HG03521 (cell line): Measurements from ENCODE around the gene VGLL4.
"Not testable (repeated sequence)": the region's sequence is repeated elsewhere in the genome, so short reads cannot be mapped to it uniquely, and the experiment has no call there.

Experiments
- ATAC-seq: cut with Tn5 transposase; IDR thresholded peaks from one replicate; pipeline ENCODE4 v1.9.1; 2021; ENCODE audit warnings: mild to moderate bottlenecking, moderate library complexity; ENCODE audit not compliant: unreplicated experiment

The VGLL4 gene

DNA sequence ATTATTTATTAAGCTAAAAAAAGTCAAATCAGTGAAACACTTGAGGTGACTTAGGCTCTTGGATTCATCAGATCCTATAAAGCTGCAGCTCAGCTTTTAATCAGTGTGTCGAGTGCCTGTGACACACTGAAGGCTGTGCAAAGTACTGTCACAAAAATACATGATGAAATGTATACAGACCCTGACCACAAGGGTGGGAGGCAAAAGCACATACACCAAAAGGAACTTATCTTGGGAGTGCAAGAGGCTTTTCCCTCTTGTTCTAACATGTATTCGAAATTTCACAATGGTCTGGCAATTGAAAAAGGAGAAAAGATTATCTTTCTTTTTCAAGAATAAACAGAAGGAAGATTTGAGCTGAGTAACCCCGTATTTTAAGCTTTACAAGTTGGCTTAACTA lies 35.9 kb downstream of the VGLL4 start:
- ATAC-seq: no peak

DNA sequence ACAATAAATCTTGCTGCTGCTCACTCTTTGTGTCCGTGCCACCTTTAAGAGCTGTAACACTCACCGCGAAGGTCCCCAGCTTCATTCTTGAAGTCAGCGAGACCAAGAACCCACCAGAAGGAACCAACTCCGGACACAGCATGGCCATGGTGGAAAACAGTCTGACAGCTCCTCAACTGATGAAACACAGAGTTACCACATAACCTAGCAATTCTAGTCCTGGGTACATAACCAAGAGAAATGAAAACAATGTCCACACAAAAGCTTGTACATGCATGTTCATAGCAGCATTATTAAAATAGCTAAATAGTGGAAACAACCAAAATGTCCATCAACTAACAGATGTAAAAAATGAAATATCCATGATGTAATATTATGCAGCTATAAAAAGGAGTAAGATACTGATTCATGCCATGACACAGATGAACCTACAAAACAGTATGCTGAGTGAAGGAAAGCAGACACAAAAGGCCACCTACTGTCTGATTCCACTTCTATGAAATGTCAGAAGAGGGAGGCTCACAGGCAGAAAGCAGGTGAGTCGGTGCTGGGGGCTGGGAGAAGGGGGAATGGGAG lies 36.8 kb downstream of the VGLL4 start:
- ATAC-seq: no peak

DNA sequence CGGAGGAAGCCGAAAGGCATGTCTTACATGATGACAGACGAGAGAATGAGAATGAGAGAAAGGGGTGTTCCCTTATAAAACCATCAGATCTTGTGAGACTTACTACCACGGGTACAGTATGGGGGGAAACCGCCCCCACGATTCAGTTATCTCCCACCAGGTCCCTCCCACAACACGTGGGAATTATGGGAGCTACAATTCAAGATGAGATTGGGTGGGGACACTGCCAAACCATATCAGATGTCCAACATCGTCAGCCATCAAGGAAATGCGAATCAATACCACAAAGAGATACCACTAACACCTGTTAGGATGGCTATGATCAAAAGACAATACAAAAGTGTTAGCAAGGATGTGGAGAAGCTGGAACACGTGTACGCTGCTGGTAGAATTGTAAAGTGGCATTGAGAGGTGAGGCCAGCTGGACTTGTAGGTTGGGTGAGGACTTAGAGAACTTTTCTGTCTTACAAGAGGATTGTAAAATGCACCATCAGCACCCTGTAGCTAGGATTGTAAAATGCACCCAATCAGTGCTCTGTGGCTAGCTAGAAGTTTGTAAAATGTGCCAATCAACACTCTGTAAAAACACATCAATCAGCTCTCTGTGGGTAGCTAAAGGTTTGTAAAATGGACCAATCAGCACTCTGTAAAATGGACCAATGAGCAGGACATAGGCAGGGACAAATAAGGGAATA lies 37.5 kb downstream of the VGLL4 start:
- no peak for ATAC-seq

DNA sequence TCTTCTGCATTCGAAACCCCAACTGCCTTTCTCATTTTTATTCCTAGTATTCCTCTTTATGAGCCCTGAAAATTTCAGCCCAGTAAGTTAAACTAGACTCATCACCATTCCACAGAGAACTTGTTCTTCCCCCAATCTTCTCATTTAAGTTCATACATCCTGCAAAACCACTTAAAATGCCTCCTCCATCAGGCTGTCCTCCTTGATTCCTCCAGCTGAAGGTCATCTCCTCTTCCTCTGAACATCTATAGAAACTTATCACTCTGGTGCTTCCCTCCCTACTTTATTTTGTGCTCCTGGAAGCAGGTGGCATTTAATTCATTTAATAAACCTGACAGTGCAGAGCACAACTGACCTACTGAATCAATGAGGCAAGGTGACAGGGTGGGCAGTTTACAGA lies 38.3 kb downstream of the VGLL4 start:
- no peak for ATAC-seq

DNA sequence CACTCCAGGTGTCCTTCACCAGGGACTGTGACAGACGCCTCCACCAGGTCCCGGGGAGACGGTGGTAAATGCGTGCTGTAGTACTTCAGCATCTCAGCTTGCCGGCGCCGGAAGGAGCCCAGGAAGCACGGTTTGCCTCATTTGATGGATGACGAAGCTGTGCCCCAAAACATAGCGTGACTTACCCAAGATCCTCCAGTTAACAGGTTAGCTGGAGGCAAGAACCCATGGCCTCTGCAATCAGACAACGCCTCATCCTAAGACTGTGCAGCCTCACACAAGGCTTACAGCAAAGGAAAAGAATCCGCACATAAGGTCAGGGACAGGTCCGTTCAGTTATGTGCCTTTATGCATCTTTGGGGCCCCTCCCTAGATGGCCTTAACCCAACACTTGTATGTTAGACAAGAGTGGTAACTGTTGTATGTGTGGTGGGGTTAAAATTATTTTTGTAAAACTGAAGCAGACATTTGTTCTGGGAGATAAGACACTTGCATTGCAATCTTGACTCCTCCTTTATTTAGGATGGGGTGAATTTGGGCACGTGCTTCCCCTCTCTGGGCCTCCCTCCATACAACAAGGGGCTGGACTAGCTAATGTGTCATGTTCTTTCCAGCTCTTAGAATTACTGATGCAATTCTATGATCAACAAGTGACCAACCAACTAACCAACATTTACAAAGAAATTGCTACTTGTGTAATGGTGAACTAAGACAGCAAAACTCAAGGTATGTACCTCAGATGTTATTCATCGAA lies 39.4 kb downstream of the VGLL4 start:
- no peak for ATAC-seq

DNA sequence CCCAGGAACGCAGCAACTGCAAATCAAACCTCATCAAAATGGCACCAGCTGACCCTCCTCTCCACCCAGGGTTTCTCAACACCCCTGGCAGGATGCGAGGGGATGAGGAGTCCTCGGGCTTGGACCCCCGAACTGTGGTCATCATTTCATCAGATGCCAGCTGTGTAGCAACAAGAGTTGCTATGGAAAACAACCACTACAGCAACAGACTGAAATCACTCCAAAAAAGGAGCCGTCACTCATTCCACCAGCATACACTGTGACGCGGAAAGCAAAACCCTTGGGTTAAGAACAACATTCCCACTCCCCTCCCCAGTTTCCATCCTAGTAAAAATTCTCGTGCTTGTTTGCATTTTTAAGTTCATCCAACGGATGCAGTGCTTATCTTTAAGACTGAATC lies 40.1 kb downstream of the VGLL4 start:
- ATAC-seq: no peak

DNA sequence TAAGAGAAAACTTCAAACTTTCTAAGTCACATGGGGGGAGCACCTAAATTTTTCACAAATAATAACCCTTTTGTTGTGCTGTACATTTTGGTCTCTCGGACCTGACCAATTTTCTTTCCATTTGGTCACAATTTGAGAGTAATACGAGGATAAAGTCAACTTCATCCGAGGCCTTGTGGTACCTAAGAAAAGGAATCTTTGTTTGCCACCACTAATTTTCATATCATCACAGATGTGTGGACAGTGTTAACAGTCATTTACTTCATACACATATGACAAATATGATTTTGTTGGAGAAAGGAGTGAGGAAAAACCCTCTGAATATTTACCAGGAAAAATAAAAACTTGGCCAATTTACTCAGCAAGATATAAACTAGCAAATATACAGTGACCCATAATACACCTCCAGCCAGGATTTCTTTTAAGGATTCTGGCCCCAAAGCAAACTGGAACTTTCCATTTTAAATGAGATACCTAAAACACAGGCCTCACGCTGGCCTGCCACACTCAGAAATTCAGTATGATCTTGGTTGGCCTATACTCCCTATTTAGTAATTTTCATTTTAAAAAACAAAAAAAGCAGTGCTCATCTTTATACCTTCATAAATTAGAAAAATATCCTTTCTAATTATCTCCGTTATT lies 40.7 kb downstream of the VGLL4 start:
- no peak for ATAC-seq

DNA sequence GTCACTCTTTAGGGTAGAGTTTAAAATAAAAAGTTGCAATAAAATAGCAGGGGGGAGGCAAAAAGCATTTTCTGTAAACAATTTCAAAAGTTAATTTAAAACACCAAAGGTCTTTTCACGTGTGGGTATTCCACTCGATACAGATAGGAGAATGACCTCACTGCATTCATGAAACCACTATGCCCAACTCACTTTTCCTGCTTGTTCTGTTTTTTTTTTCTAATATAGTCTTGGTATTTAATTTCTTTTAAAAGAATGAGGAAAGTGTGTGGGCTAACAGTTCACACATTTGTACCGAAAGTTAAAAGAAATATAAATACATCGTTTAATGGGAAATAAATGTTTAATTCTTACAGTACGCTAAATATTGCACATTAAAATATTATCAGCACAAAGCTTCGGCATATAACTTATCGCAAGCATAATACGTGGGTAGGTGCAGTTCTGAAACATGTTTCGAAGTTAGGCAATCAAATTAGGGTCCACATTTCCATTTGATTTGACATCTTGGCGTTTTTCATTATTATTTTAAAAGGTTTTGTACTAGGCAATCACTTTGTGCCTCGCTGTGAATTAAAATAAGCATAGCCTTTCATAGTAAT lies 41.4 kb downstream of the VGLL4 start:
- no peak for ATAC-seq

DNA sequence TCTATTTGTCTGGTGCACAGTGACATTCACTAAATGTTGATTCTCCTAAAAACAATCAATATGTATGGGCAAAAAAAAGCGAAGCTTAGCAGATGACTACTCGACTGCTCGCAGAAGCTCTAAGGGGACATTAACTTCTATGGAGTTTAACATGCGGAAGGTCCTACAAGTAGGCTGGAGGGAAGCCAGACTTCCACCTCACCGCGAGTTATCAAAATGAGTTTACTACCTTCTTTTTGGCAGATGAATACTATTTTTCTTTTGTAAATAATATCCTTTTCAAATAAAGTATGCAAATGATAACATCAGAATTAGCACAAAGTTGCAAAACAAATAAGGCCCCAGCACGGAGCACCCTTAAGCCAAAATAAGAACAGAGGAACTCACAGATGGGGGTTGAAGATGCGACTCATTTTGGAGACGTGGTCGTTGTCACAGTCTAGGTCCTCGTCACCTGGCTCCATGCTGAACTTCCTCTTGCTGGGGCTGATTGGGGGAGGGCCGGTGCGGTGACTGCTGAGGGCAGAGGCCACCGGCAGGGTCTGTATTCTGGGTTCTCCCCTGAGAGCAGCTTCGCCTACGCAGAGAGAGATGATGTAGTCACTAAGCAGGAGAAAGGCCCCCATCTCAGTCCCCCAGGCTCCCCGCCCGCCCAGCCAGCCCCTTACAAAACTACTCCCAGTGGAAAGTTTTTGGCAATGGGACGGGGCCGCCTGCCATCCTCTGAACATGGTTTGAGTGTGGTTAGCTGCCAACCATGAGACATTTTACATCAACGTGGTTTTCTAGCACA lies 42.1 kb downstream of the VGLL4 start:
- peak; percentile 92 for ATAC-seq

DNA sequence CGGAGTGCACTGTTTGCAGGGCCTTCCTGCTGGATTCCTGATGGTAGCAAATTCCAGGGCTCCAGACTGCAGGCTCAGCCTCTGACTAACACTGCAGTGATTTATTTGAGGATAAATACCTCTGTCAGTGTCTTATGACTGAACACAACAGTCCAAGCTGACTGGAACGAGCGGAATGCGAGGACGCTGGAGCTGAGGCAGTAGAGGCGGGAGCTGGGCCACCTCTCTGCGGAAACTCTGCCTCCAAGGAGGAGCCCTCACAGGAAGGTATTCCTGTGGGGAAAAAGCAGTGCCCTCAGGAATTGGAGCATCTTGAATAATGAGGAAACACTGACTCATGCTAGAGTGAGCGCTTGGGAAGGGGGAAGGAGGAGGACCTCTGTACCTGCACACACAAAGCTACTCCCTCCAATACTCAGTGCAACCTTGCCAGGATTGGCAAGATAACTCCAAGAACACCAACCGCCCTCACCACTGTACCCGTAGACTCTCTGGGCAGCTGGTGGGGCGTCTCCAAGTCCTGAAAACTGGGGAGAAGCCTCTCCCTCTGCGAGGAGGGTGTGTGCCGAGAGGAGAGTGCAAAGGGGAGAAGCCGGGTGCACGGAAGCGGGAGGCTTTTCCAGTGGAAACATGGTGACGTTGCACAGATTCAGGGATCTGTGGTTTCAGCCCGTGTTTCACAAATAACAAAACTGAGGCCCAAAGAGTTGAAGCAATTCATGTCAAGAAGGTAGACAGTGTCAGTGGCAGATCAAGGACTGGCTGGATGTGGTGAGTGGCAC lies 43.0 kb downstream of the VGLL4 start:
- no peak for ATAC-seq

DNA sequence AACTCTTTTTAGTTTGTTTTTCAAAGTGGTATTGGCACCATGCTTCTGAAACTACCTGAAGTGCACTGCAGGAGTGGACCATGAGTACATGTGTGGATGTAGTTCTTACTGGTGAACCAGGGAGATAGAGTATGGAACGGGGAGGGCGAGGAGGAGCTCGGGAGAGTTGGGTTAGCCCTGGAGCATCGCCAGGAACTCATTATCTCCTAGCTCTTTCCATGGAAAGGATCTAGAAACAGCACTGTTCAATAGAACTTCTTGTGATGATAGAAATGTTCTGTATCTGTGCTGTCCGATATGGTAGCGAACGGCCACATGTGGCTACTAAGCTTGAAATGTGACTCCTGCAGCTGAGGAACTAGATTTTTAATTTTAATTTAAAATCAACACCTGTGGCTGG lies 47.3 kb downstream of the VGLL4 start:
- no peak for ATAC-seq

DNA sequence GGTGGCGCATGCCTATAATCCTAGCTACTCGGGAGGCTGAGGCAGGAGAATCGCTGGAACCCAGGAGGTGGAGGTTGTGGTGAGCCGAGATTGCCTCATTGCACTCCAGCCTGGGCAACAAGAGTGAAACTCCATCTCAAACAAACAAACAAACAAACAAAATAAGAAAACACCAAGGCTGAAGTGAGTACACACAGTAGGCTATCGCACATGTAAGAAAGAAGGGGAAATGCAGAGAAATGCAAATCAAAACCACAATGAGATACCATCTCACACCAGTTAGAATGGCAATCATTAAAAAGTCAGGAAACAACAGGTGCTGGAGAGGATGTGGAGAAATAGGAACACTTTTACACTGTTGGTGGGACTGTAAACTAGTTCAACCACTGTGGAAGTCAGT lies 48.7 kb downstream of the VGLL4 start:
- ATAC-seq: not testable (repeated sequence)

DNA sequence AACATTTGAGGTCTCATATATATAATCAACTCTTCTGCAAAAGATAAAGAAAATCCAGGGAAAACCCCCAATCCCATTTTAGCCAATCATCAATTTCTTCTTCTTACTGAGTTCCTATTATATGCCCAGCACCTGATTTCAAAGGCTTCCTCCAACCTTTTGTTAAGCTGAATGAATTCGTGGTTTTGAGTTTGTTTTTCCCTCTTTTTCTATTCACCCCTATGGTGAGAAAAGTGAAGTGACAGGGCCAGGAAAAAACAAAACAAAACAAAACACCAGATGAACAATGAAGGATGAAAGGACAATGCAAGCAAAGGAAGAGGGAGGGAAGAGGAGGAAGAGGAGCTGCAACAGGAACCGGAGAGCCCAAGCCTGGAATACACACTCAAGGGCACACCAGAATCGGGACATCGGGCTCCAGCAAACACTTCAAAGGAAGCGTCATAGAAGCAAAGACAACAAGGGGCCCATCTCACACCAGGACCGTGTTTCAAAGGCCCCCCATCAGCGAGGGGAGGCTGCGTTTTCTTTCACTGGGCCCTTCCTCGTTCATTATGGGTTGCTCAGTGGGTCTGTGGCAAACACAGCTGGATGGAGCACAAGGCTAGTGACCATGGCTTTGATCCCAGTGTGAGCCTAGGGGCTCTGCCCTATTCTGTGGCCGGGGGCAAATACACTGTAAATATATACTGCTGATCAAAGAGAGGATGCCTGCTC lies 50.2 kb downstream of the VGLL4 start:
- no peak for ATAC-seq

DNA sequence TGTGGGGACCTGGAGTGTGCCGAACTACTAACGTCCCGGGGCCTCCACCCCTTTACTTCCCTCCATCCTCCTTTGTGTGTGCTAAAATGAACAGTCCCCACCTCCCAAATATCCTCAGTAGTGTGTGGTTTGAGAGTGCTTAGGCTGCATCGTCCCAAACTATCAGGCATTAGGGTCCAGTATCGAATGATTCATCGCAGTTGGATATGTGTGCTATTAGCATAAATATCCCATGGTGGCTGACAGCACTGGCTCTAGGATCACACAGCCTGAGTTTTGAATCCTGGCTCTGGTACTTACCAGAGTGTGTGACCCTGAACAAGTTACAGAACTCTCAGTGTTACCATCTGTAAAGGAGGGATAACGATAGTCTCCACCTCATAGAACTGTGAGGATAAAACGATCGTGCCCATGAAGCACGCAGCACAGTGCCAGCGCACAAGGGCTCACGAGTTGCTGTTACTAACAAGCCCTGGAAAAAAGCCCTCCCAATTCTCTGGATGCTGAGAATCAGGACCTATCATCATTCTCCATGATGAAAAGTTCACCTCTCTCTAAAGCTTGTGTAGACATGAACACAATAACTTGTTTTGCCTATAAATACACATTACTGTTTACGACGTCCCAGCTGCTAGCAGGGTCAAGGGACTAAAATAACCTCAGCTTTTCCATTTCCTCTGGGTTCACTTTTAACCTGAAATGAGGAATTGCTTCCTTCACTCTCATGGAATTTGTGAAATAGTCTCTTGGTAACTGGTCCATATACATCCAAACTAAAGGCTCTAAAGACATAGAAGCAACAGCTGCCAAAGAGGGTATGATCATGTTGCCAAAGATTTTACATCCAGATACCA lies 51.0 kb downstream of the VGLL4 start:
- no peak for ATAC-seq

DNA sequence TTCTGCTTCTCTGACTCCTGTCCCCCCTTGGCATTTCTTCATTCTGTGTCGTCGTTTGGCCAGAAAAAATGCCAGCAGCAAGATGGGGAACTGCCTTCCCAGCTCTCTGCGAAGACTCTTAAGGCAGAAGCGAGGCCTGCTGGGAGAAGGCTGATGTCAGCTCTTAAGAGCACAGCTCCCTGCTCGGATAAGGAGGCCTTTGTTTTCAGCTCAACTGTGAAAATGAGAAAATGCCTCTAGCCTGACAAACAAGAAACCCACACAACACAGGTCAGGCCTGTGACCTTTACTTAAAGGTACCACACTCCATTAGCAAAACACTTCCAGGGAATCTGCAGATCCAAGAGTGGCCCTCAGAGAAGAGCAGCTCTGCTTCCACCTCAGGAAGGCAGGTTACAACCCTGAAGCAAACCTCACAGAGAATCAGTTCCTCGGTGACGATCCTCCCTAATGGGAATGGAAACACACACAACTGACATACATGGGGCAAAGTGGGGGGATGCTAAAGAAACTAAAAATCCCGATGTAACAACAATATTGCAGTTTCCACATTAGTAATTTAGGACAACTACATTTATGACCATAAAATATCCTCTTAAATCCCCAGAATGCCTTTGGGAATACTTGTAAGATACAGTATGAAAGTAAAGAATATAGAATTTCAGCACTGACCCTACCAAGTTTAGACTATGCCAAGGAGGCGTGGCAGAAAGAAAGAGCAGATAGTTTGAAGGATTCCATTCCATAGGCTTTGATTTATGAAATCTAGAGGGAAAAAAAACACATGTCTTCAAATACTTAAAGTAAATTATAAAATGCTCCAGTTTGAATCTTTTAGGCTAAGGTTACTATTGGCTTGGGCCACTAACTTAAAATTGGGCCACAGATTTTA lies 52.1 kb downstream of the VGLL4 start:
- ATAC-seq: no peak

DNA sequence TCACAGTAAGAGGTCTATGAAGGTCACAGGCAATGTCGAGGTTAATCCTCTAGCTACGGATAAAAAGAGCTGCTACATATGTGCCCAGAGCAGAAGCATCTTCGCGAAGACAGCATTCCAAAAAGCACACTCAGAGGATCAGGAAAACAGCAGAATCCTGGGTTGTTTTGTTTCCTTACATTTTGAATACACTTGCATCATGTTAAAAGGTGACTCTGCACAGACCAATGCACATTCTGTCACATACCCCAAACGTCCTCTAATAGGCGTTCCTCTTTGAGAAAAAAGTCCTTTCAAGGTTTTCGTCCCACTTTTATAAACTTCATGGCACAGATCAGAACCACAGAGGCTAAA lies 52.7 kb downstream of the VGLL4 start:
- ATAC-seq: no peak

DNA sequence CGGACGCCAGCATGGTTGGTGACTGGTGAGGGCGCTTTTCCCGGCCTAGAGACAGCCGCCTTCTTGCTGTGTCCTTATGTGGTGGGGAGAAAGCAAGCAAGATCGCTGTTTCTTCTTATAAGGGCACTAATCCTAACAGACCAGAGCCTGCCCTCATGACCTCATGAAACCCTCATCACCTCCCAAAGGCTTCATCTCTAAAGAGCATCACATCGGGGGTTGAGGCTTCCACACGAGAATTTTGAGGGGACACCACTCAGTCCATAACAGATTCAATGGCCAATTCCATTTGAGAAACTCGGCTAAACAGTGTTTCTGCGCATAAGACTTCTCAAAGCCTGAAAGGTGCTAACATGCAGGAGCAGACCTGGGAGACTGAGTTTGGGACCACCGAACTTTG lies 54.0 kb downstream of the VGLL4 start:
- no peak for ATAC-seq
